Loucy (cell line): ENCODE results near the gene COX6B2.

Experiments
- H2AFZ ChIP-seq: fragments of 200-600 bp; sonication (generic); 2 replicates; pipeline ENCODE4 v1.6.0; 2016; ENCODE audit warnings: antibody characterized with exemption, mild to moderate bottlenecking, low read length, moderate library complexity
- H3F3A ChIP-seq: fragments of 200-600 bp; 2 replicates; pipeline ENCODE4 v1.6.0; 2016; ENCODE audit warnings: antibody characterized with exemption, low read depth, mild to moderate bottlenecking
- H3K27me3 ChIP-seq: fragments of 200-600 bp; sonication (generic); 2 replicates; pipeline ENCODE4 v1.6.1; 2014; ENCODE audit warnings: low read length, mild to moderate bottlenecking; ENCODE audit not compliant: insufficient read depth, poor library complexity, severe bottlenecking
- H3K36me3 ChIP-seq: fragments of 200-600 bp; sonication (generic); 2 replicates; pipeline ENCODE4 v1.6.1; 2016; ENCODE audit warnings: low read length; ENCODE audit not compliant: insufficient read depth
- H3K4me1 ChIP-seq: fragments of 200-600 bp; sonication (generic); 2 replicates; pipeline ENCODE4 v1.5.1; 2014; ENCODE audit warnings: low read length, mild to moderate bottlenecking; ENCODE audit not compliant: insufficient read depth, poor library complexity, severe bottlenecking
- H3K4me2 ChIP-seq: fragments of 200-600 bp; sonication (generic); 2 replicates; pipeline ENCODE4 v1.6.0; 2014; ENCODE audit warnings: antibody characterized with exemption, low read length, low read depth, mild to moderate bottlenecking; ENCODE audit not compliant: poor library complexity, severe bottlenecking
- H3K4me3 ChIP-seq: fragments of 200-600 bp; sonication (generic); 2 replicates; pipeline ENCODE4 v1.5.1; 2014; ENCODE audit warnings: low read length, mild to moderate bottlenecking, mixed read lengths; ENCODE audit not compliant: poor library complexity, severe bottlenecking
- H3K79me2 ChIP-seq: fragments of 200-600 bp; sonication (generic); 2 replicates; pipeline ENCODE4 v1.6.1; 2014; ENCODE audit warnings: low read length; ENCODE audit not compliant: insufficient read depth
- H3K9ac ChIP-seq: fragments of 200-600 bp; sonication (generic); 2 replicates; pipeline ENCODE4 v1.6.0; 2014; ENCODE audit warnings: mild to moderate bottlenecking, low read depth, low read length, moderate library complexity; ENCODE audit not compliant: poor library complexity, severe bottlenecking
- H3K9me2 ChIP-seq: fragments of 200-600 bp; sonication (generic); replicated peaks from 2 replicates; pipeline ENCODE4 v1.6.1; 2016; ENCODE audit warnings: low read depth, low read length, mixed read lengths
- H3K9me3 ChIP-seq: fragments of 200-600 bp; sonication (generic); 2 replicates; pipeline ENCODE4 v1.6.1; 2014; ENCODE audit warnings: mild to moderate bottlenecking, antibody characterized with exemption, low read length, low read depth; ENCODE audit not compliant: insufficient read depth
- H4K20me1 ChIP-seq: fragments of 200-600 bp; sonication (generic); 2 replicates; pipeline ENCODE4 v1.6.0; 2014; ENCODE audit warnings: antibody characterized with exemption, low read length, mild to moderate bottlenecking; ENCODE audit not compliant: insufficient read depth, poor library complexity, severe bottlenecking
- CTCF ChIP-seq: fragments of 200-600 bp; sonication (generic); conservative IDR thresholded peaks from 2 replicates; pipeline ENCODE4 v1.5.1; 2014; ENCODE audit warnings: mild to moderate bottlenecking, antibody characterized with exemption, low read length
- EZH2phosphoT487 ChIP-seq: fragments of 200-600 bp; IDR thresholded peaks from 2 replicates; pipeline ENCODE4 v1.6.1; 2018; ENCODE audit warnings: antibody characterized with exemption, mild to moderate bottlenecking, moderate library complexity, borderline replicate concordance

COX6B2 gene

GRCh38 chr19:55400281-55401087 is 46.0 kb upstream of the COX6B2 start:
- H3K79me2 ChIP-seq, result peaks cover 37% of the 10 kb centered on the region
- H3K4me3 ChIP-seq, result no peak overlapping the region
- peaks cover 42% of the 10 kb centered on the region; the same call in 1 of the 2 replicates for H3K36me3 ChIP-seq
- no peak overlapping the region for H3K4me2 ChIP-seq
- H3K27me3 ChIP-seq, result no peaks in the 10 kb centered on the region
- H3F3A ChIP-seq, result no peaks in the 10 kb centered on the region; the same call in 1 of the 2 replicates
- TF ChIP-seq EZH2phosphoT487 (no peak), CTCF (no peak)
- H3K9me3 ChIP-seq, result no peaks in the 10 kb centered on the region
- no peak overlapping the region for H3K9ac ChIP-seq
- peaks cover 23% of the 10 kb centered on the region for H3K4me1 ChIP-seq
- no peak overlapping the region for H2AFZ ChIP-seq
- no peaks in the 10 kb centered on the region for H3K9me2 ChIP-seq
- H4K20me1 ChIP-seq, result peaks cover 28% of the 10 kb centered on the region

DNA sequence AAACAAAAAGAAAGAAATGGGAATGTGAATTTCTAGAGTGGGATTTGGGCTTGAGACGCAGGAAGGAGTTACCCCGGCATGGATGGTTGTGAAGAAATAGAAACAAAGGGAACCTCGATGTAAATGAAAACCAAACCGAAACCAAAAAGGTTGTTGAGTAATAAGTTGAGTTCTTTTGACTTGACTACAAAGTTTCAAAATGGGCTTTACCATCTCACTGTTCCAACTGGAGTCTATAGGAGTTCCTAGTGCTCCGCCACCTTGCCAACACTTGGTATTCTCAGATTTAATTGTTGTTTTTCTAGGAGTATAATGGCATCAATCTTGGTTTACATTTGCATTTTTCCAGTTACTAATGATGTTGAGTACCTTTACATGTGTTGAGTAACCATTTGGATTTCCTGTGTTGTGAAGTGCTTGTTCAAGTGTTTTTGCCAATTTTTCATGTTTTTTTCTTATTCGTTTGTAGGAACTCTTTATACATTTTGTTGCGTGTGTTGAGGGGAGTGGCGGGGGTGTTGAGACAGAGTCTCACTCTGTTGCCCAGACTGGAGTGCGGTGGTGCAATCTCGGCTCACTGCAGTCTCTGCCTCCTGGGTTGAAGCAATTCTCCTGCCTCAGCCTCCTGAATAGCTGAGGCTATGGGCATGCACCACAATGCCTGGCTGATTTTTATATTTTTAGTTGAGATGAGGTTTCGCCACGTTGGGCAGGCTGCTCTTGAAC is 43.8 kb upstream of the COX6B2 start:
- H3K4me3 ChIP-seq, result no peak overlapping the region
- peaks cover 10% of the 10 kb centered on the region for H3K4me1 ChIP-seq
- no peaks in the 10 kb centered on the region for H3K9me2 ChIP-seq
- H3K9ac ChIP-seq, result no peak overlapping the region
- H3F3A ChIP-seq, result no peaks in the 10 kb centered on the region; the same call in 1 of the 2 replicates
- no peak overlapping the region for H3K4me2 ChIP-seq
- H3K79me2 ChIP-seq, result peaks cover 17% of the 10 kb centered on the region
- H3K27me3 ChIP-seq, result no peaks in the 10 kb centered on the region
- peaks cover 30% of the 10 kb centered on the region; the same call in 1 of the 2 replicates for H3K36me3 ChIP-seq
- no peak for TF ChIP-seq CTCF
- no peak for TF ChIP-seq EZH2phosphoT487
- H2AFZ ChIP-seq, result no peak overlapping the region
- H4K20me1 ChIP-seq, result peaks cover 14% of the 10 kb centered on the region
- no peaks in the 10 kb centered on the region for H3K9me3 ChIP-seq

DNA sequence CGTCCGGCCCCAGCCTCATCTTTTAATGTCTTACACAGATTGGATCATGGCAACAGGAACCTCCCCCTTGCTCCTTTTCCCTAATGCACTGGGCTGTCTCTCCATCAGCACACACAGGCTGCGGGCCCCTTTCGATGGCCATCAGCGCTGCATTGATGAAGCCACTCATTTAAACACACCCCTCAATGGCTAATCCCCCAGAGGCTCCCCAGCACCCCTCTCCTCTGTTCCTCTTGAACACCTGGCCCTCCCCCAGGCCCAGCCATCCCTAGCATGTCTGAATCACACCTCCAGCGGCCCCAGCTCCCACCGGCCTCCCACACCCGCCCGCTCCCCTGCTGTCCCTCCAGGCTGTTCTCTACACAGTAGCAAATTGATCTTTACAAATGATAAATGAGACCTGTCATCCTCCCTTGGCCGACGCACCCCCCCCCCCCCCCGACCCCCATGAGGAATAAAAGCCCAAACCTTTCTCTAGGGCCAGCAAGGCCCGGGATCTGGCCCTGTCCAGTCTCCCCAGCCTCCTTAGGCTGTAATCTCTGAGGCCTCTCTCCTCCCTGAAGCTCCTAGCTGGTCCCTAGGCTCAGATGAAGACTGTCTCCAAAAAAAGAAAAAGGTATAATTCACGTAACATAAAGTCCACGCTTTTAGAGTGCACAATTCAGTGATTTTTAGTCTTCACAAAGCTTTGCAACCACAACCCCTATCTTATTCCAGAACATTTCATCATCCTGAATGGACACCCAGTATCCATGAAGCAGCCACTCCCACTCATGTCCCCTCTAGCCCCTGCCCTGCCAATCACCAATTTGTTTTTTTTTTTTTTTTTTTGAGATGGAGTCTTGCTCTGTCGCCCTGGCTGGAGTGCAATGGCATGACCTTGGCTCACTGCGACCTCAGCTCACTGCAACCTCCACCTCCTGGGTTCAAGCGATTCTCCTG is 38.6 kb upstream of the COX6B2 start:
- Histone ChIP-seq H4K20me1 (peaks cover 36% of the 10 kb centered on the region), H2AFZ (no peak overlapping the region), H3K9me3 (no peaks in the 10 kb centered on the region), H3F3A (no peaks in the 10 kb centered on the region), H3K9me2 (no peaks in the 10 kb centered on the region), H3K27me3 (no peaks in the 10 kb centered on the region), H3K79me2 (peaks cover 23% of the 10 kb centered on the region), H3K4me2 (no peak overlapping the region), H3K9ac (no peak overlapping the region), H3K36me3 (peaks cover 15% of the 10 kb centered on the region; the same call in 1 of the 2 replicates), H3K4me3 (no peak overlapping the region), H3K4me1 (peaks cover 13% of the 10 kb centered on the region)
- TF ChIP-seq EZH2phosphoT487, result no peak
- no peak for TF ChIP-seq CTCF
